NCI-H2196 (cell line): Measurements from ENCODE around the gene HOXC10.

ENCODE experiments used
- DNase-seq: peaks from one replicate; lab custom pipeline; 2025; ENCODE audit not compliant: unreplicated experiment; lab: John Stamatoyannopoulos, UW

Gene HOXC10

GRCh38 chr12:53950789-53951576 lies 34.0 kb upstream of the HOXC10 start:
- DNase-seq: no peak

DNA sequence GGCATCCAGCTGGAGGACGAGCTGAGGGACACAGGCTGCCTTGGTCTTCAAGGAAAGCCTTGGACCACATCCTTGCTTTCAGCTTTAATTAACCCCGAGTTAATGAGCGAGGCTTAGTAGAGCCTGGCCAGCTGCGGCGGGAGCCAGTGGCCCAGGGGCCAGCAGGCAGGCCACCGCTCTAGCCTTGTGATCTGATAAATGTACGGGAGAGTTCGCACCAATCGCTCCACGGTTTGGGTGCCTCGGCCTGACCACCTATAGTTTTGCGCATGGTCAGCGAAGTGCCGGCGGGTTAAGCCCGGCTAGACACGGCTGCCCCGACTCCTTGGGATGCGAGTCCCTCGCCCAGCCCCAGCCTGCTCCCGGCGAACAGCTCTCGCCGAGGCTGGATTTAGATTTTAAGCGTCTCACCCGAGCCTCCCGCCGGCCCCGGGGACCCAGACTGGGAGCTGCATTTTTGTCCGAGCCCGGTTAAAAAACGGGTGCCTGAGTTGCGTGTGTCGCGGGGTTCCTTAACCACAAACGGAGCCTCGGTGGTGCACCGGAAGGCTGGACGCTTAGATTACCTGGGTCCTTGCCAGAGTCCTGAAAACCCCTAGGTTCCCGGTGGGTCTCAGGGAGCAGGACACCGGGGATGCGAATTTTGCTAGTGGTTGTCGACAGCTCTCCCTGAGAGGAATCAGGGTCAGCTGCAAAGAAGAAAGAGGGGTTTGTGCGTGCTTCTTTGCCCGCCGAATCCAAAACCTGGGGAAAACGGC lies 33.2 kb upstream of the HOXC10 start:
- no peak for DNase-seq

DNA sequence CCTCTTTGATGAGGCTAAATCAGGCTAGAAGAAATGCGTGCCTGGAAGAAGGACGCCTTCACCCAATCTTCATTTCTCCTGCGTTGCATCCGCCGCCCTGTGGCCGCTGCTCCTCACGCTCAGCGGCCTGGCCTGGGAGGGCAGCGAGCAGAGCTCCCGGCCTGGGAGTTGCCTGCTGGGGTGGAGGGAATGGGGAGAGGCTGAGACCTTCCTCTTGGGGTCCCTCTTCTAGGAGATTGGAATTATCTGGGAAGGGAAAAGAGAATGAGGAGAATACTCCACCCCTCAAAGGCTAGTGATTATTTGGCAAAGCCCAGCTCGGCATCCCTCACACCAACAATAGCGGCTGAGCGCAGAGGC lies 32.6 kb upstream of the HOXC10 start:
- no peak for DNase-seq

DNA sequence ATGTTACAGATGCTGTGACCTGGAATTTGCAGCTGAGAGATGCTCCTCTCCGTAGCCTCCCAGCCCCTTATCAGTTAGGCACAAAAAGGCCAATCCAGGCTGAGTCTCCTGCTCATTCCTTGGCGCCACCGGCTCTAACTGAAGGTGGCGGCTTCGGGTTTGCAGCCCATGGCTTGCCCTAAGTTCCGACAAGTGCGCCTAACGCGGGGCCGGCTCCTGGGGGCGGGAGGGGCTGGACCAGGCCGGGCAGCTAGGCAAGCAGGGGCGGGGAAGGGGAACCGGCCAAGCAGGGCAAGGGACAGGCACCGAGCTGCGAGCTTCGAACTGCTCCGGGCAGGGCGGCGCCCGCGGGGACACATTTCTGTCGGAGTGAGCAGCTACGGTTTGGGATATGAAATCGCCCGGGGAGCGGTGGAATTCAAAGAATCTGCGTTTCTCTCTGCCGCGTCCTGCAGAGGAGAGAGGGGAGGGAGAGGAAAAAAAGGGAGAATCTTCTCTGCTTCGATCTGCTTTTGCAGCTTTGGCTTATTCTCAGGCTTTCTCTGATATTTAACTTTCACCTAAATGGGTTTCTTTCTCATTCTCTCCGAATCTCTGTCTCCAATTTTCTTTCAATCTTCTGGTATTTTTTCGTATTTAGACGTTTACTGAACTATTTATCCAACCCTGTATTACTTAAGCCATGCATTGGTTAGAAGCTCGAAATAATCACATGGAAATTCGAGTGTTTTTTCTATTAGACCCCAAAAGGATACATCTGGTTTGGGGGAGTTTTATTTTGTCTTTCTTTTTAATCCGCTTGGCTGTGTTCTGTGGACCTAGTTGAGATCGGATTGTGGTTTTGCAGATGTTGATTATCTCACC lies 31.8 kb upstream of the HOXC10 start:
- DNase-seq: no peak

DNA sequence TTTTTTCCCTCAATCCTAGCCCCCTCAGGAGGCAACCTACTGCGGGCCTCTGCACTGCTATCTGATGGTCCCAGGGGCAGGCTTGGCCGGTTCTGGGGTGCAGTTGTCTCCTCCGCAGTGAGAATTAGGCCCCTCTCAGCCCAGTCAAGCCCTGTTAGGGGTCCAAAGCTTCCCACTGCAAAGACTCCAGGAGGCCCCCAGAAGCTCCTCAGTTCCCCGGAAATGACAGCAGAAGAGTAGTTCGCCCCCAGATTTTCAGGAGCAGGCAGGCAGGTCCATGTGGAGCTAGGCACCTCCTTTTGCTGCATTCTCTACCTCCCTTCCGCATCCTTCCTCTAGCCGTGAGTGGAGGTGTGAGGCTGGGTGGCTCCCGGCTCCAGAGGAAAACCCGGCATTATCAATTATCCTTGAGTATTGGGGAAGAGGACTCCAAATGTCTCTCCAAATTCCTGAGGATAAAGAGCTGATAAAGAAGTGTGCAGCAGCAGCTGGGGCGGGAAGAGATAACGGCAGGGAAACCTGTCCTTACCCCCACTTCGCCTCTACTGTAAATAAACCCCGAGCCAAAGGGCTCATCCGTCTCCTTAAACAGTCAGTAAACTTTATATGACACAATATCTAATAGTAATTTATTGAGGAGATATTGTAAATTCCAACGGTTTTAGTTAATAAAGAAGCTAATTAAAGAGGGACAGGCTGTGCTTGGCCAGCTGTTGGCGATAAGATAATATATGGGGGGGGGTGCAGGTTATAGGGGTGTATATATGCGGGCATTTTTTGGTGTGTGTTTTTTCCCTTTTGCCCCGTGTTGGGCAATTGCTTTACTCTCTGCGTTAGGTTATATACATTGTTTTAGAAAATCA lies 30.9 kb upstream of the HOXC10 start:
- DNase-seq: no peak

GRCh38 chr12:53954694-53955035 lies 30.3 kb upstream of the HOXC10 start, which contains the start of gene HOXC12:
Gene HOXC12, plus strand, starts transcription at chr12:53954903. Its CDS starts 27 bp downstream, at chr12:53954930.
- no peak for DNase-seq

DNA sequence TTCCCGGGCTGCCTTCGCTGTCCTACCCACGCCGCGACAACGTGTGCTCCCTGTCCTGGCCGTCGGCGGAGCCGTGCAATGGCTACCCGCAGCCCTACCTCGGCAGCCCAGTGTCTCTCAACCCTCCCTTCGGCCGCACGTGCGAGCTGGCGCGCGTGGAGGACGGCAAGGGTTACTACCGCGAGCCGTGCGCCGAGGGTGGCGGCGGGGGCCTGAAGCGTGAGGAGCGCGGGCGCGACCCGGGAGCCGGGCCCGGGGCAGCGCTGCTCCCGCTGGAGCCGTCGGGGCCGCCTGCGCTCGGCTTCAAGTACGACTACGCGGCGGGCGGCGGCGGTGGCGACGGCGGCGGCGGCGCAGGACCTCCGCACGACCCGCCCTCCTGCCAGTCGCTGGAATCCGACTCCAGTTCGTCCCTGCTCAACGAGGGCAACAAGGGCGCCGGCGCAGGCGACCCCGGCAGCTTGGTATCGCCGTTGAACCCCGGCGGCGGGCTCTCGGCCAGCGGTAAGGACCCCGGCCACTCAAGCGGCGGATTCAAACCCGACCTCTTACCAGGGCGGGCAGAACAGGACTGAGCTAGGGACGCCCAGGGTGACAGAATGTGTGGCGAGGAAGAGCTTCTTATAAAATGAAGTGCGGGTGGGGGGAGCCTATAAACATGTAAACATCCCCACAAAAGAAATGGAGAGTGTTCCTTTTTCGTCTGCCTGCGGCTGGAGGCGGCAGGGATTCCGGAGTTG lies 29.7 kb upstream of the HOXC10 start:
- no peak for DNase-seq

DNA sequence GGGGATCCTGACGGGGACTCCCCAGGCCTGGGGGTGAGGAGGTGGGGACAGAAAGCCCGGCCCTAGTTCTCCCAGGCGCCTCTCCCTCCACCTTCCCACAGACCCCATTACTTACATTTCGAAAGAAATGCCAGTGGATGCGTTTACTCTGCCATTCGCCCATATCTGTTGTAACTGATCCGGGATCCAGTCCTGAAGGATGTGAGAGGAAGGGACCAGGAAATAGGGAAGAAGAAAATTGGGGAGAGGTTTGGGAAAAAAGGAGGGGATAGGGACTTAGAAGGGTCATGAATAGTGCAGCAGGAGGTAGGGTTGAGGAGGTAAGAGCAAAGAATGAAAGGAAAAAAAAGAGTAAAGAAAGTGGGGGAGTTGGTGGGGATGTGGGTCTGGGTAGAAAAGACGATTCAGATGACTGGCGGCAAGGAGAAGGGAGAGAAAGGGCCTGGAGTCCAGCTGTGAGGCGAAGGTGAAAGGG lies 29.1 kb upstream of the HOXC10 start:
- no peak for DNase-seq

DNA sequence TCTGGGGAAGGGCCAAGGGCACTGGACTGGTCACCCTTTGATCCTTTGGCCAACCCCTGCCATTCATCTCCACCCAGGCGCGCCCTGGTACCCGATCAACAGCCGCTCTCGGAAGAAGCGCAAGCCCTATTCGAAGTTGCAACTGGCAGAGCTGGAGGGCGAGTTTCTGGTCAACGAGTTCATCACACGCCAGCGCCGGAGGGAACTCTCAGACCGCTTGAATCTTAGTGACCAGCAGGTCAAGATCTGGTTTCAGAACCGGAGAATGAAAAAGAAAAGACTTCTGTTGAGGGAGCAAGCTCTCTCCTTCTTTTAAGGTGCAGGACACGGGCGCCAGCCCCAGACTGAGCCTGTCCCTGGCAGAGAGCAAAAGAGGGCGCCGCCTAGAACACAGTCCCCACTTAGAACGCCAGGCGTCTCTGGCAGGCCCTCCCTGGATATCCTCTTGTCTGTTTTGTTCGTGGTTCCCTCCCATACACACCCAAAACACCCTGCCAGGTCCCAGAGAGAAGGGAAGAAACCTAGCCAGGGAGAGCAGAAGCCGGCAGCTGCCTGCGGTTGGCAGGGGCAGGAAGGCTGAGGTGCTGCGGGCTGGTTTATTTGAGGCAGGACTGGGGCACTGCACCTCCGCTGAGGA lies 28.6 kb upstream of the HOXC10 start:
- DNase-seq: no peak

GRCh38 chr12:53956914-53957536 lies 27.9 kb upstream of the HOXC10 start:
- DNase-seq: no peak

GRCh38 chr12:53958128-53958527 lies 26.8 kb upstream of the HOXC10 start:
- DNase-seq: no peak

DNA sequence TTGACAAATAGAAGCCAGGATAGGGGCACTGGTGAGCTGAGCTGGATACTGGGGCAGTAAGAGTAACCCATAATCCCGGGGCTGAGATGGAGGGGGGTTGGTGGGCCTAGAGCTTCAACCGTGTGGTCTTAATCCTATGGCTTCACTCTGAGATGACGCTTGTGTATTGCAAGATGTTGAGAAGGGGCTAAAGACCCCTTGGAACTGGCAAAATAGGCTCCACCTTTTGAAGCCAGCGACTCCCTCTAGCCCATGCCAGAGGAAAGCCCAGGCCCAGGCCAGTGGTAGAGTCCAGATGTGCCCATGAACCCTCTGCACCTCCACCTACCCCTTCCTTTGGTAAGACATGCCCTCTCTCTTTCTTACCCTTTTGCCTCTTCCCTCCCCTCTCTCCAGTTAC lies 25.6 kb upstream of the HOXC10 start:
- no peak for DNase-seq

- DNase-seq: no peak
Measured at GRCh38 chr12:53960187-53961024, 24.5 kb upstream of the HOXC10 start.

- DNase-seq: no peak
Measured at GRCh38 chr12:53961025-53961761, 23.8 kb upstream of the HOXC10 start.

- no peak for DNase-seq
Measured at GRCh38 chr12:53963005-53963404, 21.9 kb upstream of the HOXC10 start.

GRCh38 chr12:53963434-53964314 lies 21.3 kb upstream of the HOXC10 start:
- no peak for DNase-seq
